Spleen (tissue), 11 donors: Measurements from ENCODE around the gene VIPAS39. TPM values are rescaled to one million over a fixed set of nuclear protein-coding genes. Genes with fewer than 3 reads are reported as not detected.

Experiments
- DNase-seq: peaks from one replicate; pipeline ENCODE4 v3.0.0-alpha.2; 2020
- H3K27ac ChIP-seq, 8 donors: fragments of 200-600 bp; sonication (generic) in 7 of 8; 1 replicate in 4 of 8; 2 replicates in 4 of 8; pipeline versions ENCODE4 v1.5.0 to v1.8.0; 2016 to 2021; ENCODE audit warnings: inconsistent platforms in 4 of 8, mild to moderate bottlenecking in 4 of 8, moderate library complexity in 1 of 8
- H3K27me3 ChIP-seq, 7 donors: fragments of 200-600 bp; sonication (generic) in 6 of 7; replicated peaks in 1 of 7; 1 replicate in 4 of 7; 2 replicates in 3 of 7; pipeline versions ENCODE4 v1.5.0 to v1.8.0; 2016 to 2021; ENCODE audit warnings: inconsistent platforms in 3 of 7, mild to moderate bottlenecking in 1 of 7
- H3K36me3 ChIP-seq, 6 donors: fragments of 200-600 bp; sonication (generic) in 5 of 6; 1 replicate in 4 of 6; 2 replicates in 2 of 6; pipeline versions ENCODE4 v1.5.0 to v1.8.0; 2016 to 2021; ENCODE audit warnings: inconsistent platforms in 2 of 6
- H3K4me1 ChIP-seq, 6 donors: fragments of 200-600 bp; sonication (generic) in 5 of 6; 1 replicate in 3 of 6; 2 replicates in 3 of 6; pipeline versions ENCODE4 v1.5.0 to v1.8.0; 2016 to 2021; ENCODE audit warnings: inconsistent platforms in 3 of 6
- H3K4me3 ChIP-seq, 8 donors: fragments of 200-600 bp; sonication (generic) in 7 of 8; 1 replicate in 4 of 8; 2 replicates in 4 of 8; pipeline versions ENCODE4 v1.5.0 to v1.8.0; 2016 to 2021; ENCODE audit warnings: inconsistent platforms in 4 of 8, mild to moderate bottlenecking in 4 of 8, moderate library complexity in 2 of 8
- H3K9me3 ChIP-seq, 8 donors: fragments of 200-600 bp; sonication (generic) in 7 of 8; 1 replicate in 4 of 8; 2 replicates in 4 of 8; pipeline versions ENCODE4 v1.5.0 to v1.8.0; 2016 to 2021; ENCODE audit warnings: inconsistent platforms in 4 of 8
- CTCF ChIP-seq, 11 experiments: fragments of 200-600 bp in 7 of 11; fragments of 450-650 bp in 4 of 11; sonication (generic) in 4 of 11; IDR thresholded peaks in 8 of 11; conservative IDR thresholded peaks in 3 of 11; 1 replicate in 7 of 11; 2 replicates in 4 of 11; pipeline versions ENCODE4 v1.4.0 to v1.8.0; 2016 to 2021; ENCODE audit warnings: antibody characterized with exemption in 11 of 11, inconsistent platforms in 4 of 11, mild to moderate bottlenecking in 1 of 11
- POLR2A ChIP-seq, 3 donors: fragments of 450-650 bp; IDR thresholded peaks; one replicate each; pipeline ENCODE4 v1.5.1; 2017; ENCODE audit warnings: antibody characterized with exemption in 3 of 3, mild to moderate bottlenecking in 1 of 3
- POLR2AphosphoS5 ChIP-seq, 3 donors: sonication (generic); formaldehyde crosslinking; IDR thresholded peaks; one replicate each; pipeline ENCODE4 v1.5.1; 2017; ENCODE audit warnings: antibody characterized with exemption in 3 of 3
- WGBS, 5 donors: extraction: QIAGEN DNeasy Blood & Tissue Kit in 3 of 5; methylation state at CpG; one replicate each; pipeline versions ENCODE4 v1.1.5 to v1.1.7; 2013 to 2018; 5-methylcytosine and 5-hydroxymethylcytosine counted together
- intact Hi-C: fragments of 100-400 bp; cut with DNase I; formaldehyde crosslinking; loops from one replicate; pipeline ENCODE4 v1.15.0; 2023; ENCODE audit warnings: low total_unique reads
- polyA plus RNA-seq, 3 donors: library from polyadenylated mRNA; stranded (reverse); fragments of 200-250 nt; gene quantifications; one replicate each; pipeline ENCODE4 v1.2.1, GENCODE V29; 2013
- total RNA-seq, 7 donors: library from RNA; depleted of rRNA in 3 of 7; stranded (reverse); fragments of >200 nt in 3 of 7; fragmentation: NEBNext Ultra II Directional in 4 of 7; extraction: Animal tissue kit (Norgen Biotek cat#: 25700) in 4 of 7; gene quantifications; one replicate each; pipeline versions ENCODE4 v1.1.0 to v1.2.1, GENCODE V29; 2016 to 2021
- donor health status: healthy with polysubstance abuse.
- donor health status: DM: no; HTN: no; CAD: no; lungs with moderate emphysema.
- donor health status: DM: no; HTN: no; CAD: no.
- donor health status: Bipolar disorder and iron deficiency.
- donor health status: healthy.
- donor health status: DM: no; HTN: no; CAD: no.
- donor health status: DM: yes; HTN: yes; CAD: no.

VIPAS39 gene
- total and polyA plus RNA-seq, 10 donors = 9.8 to 24.3 (median 17.1) TPM

- H3K4me1 ChIP-seq = no peaks in the 10 kb centered on the region
- H3K36me3 ChIP-seq = no peaks in the 10 kb centered on the region
- no peak for DNase-seq
- no peak overlapping the region for H3K4me3 ChIP-seq
- WGBS, 5 donors = 48 to 70% (median 53%) methylated on average over 1 of the region's 1 CpG
- H3K9me3 ChIP-seq = no peaks in the 10 kb centered on the region
- H3K27ac ChIP-seq = no peak overlapping the region
- no peaks in the 10 kb centered on the region for H3K27me3 ChIP-seq
- intact Hi-C loops = no loop called here
- no peak for TF ChIP-seq POLR2A (IDR thresholded peaks at IDR 0.05)
- no peak for TF ChIP-seq POLR2AphosphoS5 (IDR thresholded peaks at IDR 0.05)
- TF ChIP-seq CTCF (IDR thresholded peaks at IDR 0.05 in 8 of 11, conservative IDR thresholded peaks at IDR 0.05 in 3 of 11) = no peak
These were observed 21.4 kb upstream of the VIPAS39 start for GRCh38 chr14:77478796-77479195.

- DNase-seq = no peak
- Histone ChIP-seq H3K27me3 (no peaks in the 10 kb centered on the region), H3K4me1 (no peaks in the 10 kb centered on the region), H3K36me3 (no peaks in the 10 kb centered on the region), H3K9me3 (no peaks in the 10 kb centered on the region), H3K27ac (no peak overlapping the region), H3K4me3 (no peak overlapping the region)
- no peak for TF ChIP-seq POLR2AphosphoS5 (IDR thresholded peaks at IDR 0.05)
- no peak for TF ChIP-seq POLR2A (IDR thresholded peaks at IDR 0.05)
- no peak for TF ChIP-seq CTCF (IDR thresholded peaks at IDR 0.05 in 8 of 11, conservative IDR thresholded peaks at IDR 0.05 in 3 of 11)
- intact Hi-C loops = no loop called here
- WGBS, 5 donors = 86 to 96% (median 93%) methylated on average over 3 to 5 of the region's 5 CpGs
These were observed 20.6 kb upstream of the VIPAS39 start for GRCh38 chr14:77478029-77478428.

GRCh38 chr14:77475432-77476115 is 18.2 kb upstream of the VIPAS39 start:
- DNase-seq = no peak
- Histone ChIP-seq H3K27ac (no peak overlapping the region), H3K4me3 (no peak overlapping the region), H3K4me1 (no peaks in the 10 kb centered on the region), H3K9me3 (no peaks in the 10 kb centered on the region), H3K27me3 (no peaks in the 10 kb centered on the region), H3K36me3 (peaks cover 0 to under 1% (median 0%) of the 10 kb centered on the region in 6 donors)
- TF ChIP-seq POLR2AphosphoS5 (IDR thresholded peaks at IDR 0.05) = no peak
- TF ChIP-seq POLR2A (IDR thresholded peaks at IDR 0.05) = no peak
- TF ChIP-seq CTCF (IDR thresholded peaks at IDR 0.05 in 8 of 11, conservative IDR thresholded peaks at IDR 0.05 in 3 of 11) = no peak
- 84 to 90% (median 86%) methylated on average over 20 to 35 of the region's 35 CpGs for WGBS, 5 donors
- intact Hi-C loops = no loop called here

- H3K9me3 ChIP-seq = no peaks in the 10 kb centered on the region
- intact Hi-C loops = no loop called here
- no peak for DNase-seq
- no peaks in the 10 kb centered on the region for H3K27me3 ChIP-seq
- H3K4me3 ChIP-seq = no peak overlapping the region
- TF ChIP-seq POLR2AphosphoS5 (IDR thresholded peaks at IDR 0.05) = no peak
- TF ChIP-seq POLR2A (IDR thresholded peaks at IDR 0.05) = no peak
- TF ChIP-seq CTCF (IDR thresholded peaks at IDR 0.05 in 8 of 11, conservative IDR thresholded peaks at IDR 0.05 in 3 of 11) = no peak
- H3K27ac ChIP-seq = no peak overlapping the region
- no peaks in the 10 kb centered on the region for H3K4me1 ChIP-seq
- H3K36me3 ChIP-seq = peaks cover 0 to 10% (median 4%) of the 10 kb centered on the region in 6 donors
- 70 to 80% (median 77%) methylated on average over 7 to 9 of the region's 9 CpGs for WGBS, 5 donors
These were observed 17.2 kb upstream of the VIPAS39 start for GRCh38 chr14:77474479-77475177.
